NCI-H1930 (cell line): ENCODE results near the gene HDAC4.

ENCODE experiments used
- DNase-seq, 2 experiments: peaks; one replicate each; lab custom pipeline; 2025; lab: John Stamatoyannopoulos, UW

The HDAC4 gene

DNA sequence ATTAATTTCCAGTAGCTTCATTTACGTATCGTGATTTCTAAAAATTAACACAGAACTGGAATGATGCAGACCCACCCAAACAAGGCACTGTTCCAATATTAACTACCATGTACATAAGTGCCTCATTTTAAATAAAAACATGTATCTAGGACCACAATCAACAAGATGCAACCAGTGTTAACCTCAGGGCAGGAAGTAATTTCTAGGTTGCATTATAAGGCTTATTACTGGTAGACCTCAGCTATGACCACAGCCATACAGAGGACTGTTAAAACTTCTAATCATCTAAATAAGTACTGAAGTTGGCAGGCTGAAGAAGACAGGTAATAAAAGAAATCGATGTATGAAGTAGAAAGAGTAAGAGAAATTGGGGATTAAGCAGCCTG lies 262.9 kb downstream of the HDAC4 start:
- DNase-seq = no peak

DNA sequence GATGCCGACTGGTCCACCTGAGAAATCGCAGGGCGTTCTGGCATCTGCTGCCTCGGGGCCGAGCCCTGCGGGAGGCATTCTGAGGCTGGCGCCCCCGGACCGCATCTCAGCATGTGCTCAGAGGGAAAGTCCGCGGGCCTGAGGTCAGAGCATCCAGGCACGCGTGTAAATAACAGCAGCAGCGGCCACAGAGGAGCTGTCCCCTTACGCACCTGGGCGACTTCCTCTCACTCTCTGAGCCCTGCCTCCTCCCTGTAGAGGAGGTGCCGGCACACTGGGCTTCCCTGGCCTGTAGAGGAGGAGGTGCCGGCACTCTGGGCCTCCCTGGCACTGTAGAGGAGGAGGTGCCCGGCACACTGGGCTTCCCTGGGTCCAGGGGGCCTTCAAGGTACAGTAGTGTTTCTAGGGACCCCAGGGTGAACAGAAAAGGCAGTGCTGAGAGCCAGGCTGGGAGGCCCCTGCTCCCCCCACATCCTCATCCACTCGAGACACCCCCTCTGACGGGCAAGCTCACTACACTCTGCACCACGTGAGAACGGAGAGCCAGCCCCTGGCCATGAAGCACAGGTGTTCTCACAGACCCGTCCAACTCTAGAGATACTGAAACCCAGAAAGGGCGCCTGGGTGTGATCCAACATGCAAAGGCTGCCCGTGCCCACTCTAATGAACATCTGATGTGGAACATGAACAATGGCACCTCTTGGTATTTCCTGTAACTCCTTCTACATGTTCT lies 263.5 kb downstream of the HDAC4 start:
- DNase-seq = no peak

DNA sequence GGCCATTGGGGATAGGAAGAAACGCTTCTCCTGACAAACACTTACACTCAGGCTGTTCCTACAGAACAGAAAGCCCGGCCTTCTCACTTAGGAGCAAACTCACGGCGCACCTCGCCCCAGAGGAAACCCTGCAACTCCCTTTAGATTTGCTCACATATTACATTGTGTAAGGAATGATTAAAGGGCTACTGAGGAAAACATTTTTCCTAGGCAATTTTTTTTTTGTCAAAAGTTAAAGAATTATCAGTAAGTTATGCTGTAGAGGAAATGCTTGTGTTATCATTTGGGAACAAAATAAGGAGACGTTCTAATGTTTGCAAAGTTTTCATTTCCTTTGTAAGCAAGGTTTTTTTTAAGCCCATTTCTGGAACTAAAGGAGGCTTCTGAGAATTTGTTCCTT lies 264.1 kb downstream of the HDAC4 start:
- DNase-seq = no peak

DNA sequence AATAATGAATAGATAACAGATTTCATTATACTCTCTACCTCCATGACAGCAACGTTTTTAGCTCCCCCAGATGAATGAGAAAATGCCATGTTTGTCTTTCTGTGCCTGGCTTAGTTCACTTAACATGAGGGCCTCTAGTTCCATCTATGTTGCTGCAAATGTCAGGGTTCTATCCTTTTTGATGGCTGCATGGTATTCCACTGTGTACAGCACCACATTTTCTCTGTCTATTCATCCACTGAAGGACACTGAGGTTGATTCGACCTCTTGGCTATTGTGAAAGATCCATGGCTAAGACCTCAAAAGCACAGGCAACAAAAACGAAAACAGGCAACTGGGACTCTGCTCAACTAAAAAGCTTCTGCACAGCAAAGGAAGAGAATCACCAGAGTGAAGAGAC lies 264.6 kb downstream of the HDAC4 start:
- DNase-seq = no peak

DNA sequence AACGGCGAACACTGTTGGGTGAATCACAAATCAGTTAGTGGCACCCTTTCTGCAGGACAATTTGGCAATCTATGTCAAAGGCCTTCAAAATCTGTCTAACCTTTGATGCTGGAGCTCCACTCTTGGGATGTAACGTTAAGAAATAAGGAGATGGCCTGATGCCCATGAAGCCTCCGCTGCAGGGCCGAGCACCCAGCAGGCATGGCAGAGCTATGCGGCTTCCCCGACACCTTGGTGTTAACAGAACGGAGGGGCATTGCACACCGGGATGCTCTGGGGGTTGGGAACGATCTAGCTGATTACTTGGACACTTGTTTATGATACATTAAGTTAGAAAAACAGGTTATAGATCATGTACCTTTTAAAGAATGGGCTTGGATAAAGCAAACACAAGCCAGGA lies 265.3 kb downstream of the HDAC4 start:
- DNase-seq = no peak

DNA sequence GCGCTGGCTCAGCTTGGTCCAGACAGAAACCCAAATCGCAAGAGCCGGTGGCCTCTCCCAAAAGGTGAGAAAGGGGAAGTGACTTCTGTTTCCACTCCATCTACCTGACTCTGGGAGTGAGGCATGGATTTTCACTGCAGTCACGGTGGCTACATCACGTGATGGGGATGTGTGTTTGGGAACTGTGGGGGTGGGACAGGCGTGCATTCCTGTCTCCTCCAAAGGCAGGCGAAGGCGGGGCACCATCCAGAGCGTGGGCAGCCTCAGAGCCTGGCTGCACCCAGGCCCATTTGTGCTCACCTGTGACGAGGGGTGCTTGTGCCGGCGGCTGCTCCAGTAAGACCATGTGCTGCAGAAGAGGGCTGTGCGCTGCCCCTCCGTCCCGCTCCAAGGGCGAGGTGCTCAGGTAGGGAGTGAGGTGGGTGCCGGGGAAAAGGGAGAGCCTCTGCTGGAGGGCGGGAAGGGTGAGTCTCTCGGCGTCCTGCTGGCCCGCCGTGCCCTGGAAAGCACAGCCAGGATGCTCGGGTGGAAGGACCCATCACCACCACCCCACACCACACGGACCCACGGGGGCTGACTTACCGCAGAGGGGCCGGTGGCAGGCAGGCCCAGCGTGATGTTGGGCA lies 266.8 kb downstream of the HDAC4 start:
- DNase-seq = no peak

DNA sequence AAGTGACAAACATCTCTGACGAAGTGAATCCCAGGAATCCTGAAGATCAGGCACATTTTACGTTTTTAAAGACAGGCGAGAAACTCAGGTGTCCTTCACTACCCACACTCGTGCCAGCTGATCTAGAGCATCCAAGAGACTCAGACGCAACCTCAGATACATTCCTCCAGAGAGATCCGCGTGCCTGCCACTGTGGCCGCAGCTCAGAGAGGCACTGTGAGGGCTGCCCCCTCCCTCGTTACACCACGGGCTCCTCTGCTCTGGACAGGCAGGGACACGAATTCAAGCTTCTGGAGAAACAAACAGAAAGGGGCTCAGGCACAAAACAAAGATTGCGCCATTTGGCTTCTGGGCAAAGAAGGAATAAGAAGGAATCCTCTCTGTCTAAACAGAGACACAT lies 268.0 kb downstream of the HDAC4 start:
- DNase-seq = no peak

DNA sequence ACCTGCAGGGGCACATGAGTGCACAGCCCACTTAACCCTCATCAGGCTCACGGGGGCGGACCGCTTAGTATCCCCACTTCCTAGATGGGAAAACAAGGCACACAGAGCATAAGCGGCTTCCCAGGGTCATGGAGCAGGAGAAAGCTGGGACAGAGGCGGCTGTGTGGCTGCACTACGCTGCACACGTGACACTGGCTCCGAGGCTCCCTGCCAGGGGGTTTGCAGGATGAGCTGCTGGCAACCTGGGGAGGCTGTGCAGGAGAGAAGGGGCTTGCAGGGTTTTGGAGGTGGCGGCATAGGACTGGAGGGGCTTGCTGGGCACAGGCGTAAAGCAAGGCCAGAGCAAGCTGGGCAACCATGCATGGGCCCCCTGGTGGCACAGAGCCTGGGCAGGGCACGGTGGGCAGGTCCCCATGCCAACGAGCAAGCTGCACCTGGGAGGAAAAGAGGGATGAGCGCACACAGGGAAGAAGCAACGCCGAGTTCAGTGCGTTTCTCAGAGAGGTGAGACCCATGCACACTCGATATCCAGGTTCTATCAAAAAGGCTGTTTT lies 268.6 kb downstream of the HDAC4 start:
- no peak for DNase-seq

DNA sequence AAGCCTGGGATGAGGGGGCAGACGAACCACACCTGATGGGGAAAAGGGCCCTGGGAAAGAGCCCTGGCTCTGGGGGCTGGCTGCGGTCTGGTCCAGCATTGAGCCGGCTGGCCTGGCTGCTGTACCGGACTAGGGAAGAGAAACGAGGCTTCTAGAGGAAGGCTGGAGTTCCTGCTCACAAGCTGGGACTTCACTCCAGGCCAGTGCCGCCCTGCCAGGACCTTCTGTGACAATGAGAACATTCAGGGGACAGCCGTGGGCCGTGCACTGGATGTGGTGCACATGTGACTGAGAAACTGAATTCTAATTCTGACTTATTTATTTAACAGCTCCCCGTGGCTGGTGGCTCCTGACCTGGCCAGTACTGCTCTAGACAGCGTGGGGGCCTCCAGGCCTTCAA lies 269.3 kb downstream of the HDAC4 start:
- no peak for DNase-seq

DNA sequence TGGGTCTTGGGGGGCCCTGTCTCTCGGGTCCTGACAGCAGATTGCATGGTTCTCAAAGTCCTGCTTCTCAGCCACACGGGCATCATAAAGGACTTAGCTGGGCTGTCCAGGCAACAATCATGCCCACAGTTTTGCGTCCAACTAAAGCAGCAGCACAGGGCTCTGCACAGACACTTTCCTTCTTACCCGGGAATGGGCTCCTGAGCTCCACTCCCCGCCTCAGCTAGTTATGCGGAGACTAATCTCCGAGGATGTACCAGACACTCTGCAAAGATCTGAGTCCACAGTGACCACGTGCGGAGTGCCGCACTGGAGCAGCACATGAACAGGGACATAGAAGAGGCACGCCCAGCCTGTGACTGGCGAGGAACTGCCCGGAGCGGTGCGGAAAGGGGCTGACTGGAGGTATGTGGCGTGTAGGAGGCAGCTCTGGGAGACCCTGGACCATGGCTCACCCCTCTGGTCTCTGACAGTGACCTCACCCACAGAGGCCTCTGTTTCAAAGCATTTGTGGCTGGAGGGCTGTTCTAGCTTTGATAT lies 270.0 kb downstream of the HDAC4 start:
- no peak for DNase-seq

DNA sequence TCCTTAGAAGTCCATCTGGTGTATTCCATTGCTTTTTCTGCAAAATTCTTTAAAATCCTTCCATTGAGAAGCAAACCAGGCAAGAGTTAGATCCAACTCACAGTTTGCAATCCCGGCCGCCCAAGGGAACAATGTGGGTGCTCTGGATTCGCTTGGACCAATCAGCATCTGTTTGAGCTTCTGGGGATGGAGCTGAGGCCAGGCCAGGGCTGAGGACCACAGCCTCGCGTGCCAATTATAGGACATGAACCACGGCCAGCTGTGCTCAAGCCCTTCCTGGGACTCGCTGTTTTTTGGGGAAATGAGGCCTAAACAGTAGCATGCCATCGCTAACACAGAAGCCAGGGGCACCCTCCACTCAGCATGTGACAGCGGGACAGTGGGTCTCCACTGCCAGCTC lies 270.8 kb downstream of the HDAC4 start:
- no peak for DNase-seq

DNA sequence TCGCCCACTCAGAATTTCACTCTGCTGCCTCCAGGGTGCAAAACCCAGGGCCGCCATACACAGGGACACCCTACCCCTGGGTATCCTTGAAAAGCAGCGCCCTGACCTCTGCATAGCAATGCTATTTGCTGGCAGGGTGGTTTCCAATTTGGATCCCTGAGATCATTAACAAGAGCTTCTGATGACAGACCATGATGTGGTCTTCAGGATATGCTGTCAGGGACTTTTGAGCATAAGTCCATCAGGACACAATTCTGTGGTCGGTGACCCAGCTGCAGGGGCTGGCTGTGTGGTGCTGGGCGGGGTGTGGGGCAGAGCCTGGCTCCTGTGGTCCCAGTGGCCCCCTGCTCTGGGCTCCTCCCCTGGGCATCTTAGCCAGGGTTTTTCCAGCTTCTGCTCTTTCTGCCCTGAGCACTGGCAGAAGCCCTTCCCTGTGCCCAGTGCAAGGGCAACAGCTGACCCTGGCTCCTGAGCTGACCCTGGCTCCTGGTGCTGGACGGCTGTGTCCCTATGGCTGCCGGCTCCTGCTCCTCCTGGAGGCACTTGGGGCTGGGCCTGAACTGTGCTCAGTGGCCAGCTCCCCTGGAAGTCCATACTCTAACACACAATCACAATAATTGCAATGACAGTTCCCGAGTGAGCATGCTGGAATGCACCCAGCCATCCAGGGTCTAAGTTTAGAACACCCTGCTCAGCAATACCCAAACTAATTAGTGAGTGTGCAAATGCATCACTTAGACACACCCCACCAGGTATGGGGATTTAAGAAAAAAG lies 271.5 kb downstream of the HDAC4 start:
- no peak for DNase-seq

DNA sequence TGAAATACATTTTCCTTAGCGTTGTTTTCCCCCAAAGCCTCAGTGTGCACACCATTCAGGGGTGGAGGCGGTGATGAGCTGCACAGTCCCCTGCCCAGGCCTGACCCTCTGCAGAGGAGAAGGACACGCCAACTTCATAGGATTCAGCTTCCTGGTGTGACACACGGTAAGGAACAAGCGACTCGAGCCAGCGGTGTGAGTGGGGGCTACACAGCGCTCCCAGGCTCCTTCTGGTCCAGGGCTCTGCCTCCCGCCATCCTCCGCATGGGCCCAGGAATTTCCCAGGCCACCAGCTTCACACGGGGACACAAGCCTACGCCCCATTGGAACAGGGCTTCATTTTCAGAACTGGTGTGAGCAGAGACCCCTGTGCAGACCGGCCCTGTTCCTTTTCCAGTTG lies 272.1 kb downstream of the HDAC4 start:
- no peak for DNase-seq

DNA sequence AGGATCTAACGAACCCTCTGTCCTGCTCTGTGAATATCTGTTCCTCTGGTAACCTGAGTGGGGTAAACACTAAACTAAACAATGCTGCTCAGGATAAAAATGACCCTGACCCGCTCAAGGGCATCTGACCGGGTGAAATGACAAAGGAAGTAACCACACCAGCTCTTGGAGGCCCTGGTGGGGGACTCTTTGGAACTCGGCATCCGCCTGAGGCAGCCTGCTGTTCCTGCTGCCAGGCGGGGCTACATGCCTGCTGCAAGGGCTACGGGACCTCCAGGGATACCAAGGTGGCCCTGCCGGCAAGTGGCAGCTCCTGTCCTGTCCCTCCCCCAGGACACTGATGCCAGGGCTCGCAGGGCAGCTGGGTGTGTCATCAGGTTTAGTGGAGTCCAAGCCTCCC lies 273.3 kb downstream of the HDAC4 start:
- no peak for DNase-seq

DNA sequence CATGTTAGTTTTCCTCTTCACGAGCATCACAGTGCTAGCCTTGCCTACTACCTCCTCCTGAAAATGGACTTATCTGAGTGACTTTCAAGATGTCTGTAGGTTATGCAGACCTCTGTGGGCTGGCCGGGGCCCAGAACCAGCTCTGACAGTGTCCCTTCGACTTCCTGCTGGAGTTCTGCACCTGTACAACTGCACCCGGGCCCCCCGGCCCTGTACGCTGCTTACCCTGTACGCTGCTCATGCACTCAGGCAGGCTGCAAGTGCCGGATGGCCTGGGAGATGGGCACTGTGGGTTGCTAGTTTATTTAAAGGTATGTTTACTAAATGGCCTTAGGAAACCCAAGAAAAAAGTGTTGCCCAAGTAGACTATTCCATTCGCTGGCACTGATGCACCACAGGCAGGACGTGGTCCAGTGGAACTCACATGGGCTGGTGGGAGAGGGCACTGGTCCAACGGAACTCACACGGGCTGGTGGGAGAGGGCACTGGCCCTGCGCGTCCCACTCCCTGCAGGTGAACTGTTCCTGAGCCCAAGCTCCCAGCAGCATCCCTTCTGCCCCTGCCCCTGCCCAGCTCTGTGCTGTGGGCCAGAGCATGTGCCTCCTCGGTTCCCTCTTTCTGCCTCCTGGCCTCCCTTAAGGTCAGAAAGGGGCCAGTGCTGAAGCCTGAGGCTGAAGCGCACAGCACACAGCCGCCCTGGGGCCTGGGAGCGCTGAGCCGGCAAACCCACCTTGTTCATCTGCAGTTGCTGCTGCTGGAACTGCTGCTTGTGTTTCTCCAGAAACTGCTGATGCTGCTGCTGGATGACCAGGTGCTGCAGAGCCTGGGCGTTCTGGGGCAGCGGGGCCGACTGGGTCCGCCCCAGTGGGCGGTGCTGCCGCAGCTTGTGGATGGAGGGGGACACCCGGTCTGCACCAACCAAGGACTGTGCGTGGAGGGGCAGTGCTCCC lies 274.8 kb downstream of the HDAC4 start:
- no peak for DNase-seq

DNA sequence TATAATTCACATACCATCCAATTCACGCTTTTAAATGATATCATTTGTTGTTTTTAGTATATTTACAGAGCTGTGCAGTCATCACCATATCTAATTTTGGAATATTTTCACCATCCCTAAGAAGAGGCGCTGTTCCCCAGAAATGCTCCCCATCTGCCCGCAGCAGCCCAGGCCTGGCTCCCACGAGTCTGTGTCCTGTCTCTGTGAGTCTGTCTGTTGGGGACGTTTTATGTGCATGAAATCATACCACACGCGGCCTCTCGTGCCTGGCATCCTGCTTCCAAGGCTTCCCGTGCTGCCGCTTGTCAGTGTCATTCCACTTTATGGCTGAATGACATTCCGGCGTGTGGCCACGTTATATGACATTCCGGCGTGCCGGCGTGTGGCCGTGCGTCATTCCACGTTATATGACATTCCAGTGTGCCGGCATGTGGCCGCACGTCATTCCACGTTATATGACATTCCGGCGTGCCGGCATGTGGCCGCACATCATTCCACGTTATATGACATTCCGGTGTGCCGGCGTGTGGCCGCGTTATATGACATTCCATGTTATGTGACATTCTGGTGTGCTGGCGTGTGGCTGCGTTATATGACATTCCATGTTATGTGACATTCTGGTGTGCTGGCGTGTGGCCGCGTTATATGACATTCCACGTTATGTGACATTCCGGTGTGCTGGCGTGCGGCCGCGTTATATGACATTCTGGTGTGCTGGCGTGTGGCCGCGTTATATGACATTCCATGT lies 276.5 kb downstream of the HDAC4 start:
- no peak for DNase-seq

DNA sequence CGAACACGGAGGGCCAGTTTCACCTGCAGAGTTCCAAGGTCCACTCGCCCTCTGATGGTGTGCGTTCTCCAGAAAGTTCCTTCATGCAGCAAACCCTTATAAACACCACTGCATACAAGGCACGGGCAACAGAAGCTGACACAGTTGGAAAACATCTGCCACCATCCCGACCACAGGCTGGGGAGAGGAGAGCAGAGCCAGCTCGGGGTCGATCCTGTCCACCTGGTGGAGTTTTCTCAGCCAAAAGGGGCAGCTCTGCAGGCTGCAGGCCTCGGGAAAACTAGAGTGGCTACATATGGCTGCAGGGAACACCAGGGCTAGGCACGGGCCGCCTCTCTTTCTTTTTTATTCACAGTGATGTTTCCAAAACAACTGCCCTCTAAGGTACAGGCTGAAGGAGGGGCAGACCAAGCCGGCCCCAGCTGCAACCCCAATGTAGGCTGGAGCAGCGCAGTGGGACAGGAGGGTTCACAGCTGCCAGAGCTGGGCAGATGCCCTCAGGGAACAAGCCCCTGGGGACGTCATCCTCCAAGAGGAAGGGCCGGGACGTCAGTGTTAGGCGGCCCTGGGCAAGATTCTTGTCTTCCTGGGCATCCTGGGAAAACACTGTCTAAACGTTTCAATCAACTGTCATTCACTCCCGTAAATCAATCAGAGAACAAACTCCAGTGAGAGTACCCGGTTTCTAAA lies 278.3 kb downstream of the HDAC4 start:
- DNase-seq = no peak

DNA sequence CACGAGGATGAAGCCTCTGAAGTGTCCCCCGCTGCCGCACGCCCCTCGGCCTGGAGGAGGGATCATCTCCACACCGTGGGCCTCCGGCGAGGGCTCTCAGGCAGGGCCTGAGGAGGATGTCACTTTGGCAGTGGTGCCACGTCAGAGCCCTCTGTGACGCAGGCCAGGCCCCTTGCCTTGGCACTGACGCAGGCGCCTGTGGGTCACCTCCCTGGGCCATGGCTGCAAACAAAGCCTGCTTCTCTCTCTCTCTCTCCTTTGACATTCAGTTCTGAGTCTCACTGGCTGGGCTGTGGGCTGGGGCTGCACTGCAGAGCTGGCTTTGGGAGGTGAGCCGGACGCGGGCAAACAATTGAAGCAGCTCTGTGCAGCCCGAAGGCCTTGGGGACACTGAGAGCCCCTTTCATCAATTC lies 279.2 kb downstream of the HDAC4 start:
- DNase-seq = no peak

DNA sequence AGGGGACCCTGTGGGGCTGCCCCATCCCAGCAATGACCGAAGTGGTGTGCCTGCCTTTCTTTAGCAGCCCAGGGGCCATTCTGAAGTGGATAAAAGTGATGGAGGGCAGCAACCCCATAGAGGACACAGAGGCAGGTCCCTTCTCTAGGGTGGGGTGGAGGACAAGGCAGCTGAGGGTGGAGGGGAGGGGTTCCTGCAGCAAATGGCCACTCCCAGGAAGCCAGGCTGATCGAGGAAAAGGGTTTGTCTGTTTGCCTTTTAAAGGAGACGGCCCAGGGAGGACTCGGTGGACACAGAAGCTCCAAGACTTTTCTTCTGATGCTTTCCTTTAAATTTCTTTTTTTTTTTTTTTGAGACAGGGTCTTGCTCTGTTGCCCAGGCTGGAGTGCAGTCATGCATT lies 280.2 kb downstream of the HDAC4 start:
- no peak for DNase-seq
